ENCODE data around the gene C3orf80.
"Not testable (repeated sequence)": the region's sequence is repeated elsewhere in the genome, so short reads cannot be mapped to it uniquely, and the experiment has no call there.

The C3orf80 gene

GRCh38 chr3:160193644-160194192 lies 31.5 kb upstream of the C3orf80 start:
- Histone ChIP-seq H3K4me3 (ENCODE audit: low read depth, low read length) (no peak overlapping the region), H3K9me3 (ENCODE audit: severe bottlenecking) (peaks cover 3% of the 10 kb centered on the region), H3K27me3 (ENCODE audit: insufficient read depth, low read depth, severe bottlenecking) (no peaks in the 10 kb centered on the region), H3K36me3 (no peaks in the 10 kb centered on the region), H3K27ac (no peak overlapping the region)
- DNase-seq = no peak
- TF ChIP-seq CTCF (IDR thresholded peaks at IDR 0.05; ENCODE audit: low read depth, low read length) = no peak

GRCh38 chr3:160194438-160194837 lies 30.8 kb upstream of the C3orf80 start:
- Histone ChIP-seq H3K27me3 (ENCODE audit: insufficient read depth, low read depth, severe bottlenecking) (no peaks in the 10 kb centered on the region), H3K27ac (no peak overlapping the region), H3K4me3 (ENCODE audit: low read depth, low read length) (no peak overlapping the region), H3K9me3 (ENCODE audit: severe bottlenecking) (peaks cover 3% of the 10 kb centered on the region), H3K36me3 (no peaks in the 10 kb centered on the region)
- TF ChIP-seq CTCF (IDR thresholded peaks at IDR 0.05; ENCODE audit: low read depth, low read length) = no peak
- no peak for DNase-seq

GRCh38 chr3:160195106-160195505 lies 30.1 kb upstream of the C3orf80 start:
- no peak for DNase-seq
- H3K4me3 ChIP-seq (ENCODE audit: low read depth, low read length) = no peak overlapping the region
- H3K36me3 ChIP-seq = no peaks in the 10 kb centered on the region
- no peak overlapping the region for H3K27ac ChIP-seq
- H3K27me3 ChIP-seq (ENCODE audit: insufficient read depth, low read depth, severe bottlenecking) = no peaks in the 10 kb centered on the region
- no peak for TF ChIP-seq CTCF (IDR thresholded peaks at IDR 0.05; ENCODE audit: low read depth, low read length)
- peaks cover 3% of the 10 kb centered on the region for H3K9me3 ChIP-seq (ENCODE audit: severe bottlenecking)

GRCh38 chr3:160196511-160197104 lies 28.6 kb upstream of the C3orf80 start:
- no peak for DNase-seq
- Histone ChIP-seq H3K9me3 (ENCODE audit: severe bottlenecking) (peaks cover 3% of the 10 kb centered on the region), H3K27me3 (ENCODE audit: insufficient read depth, low read depth, severe bottlenecking) (no peaks in the 10 kb centered on the region), H3K36me3 (no peaks in the 10 kb centered on the region), H3K4me3 (ENCODE audit: low read depth, low read length) (no peak overlapping the region), H3K27ac (no peak overlapping the region)
- TF ChIP-seq CTCF (IDR thresholded peaks at IDR 0.05; ENCODE audit: low read depth, low read length) = no peak

GRCh38 chr3:160199108-160199507 lies 26.1 kb upstream of the C3orf80 start:
- Histone ChIP-seq H3K27me3 (ENCODE audit: insufficient read depth, low read depth, severe bottlenecking) (no peaks in the 10 kb centered on the region), H3K9me3 (ENCODE audit: severe bottlenecking) (peaks cover 3% of the 10 kb centered on the region), H3K36me3 (no peaks in the 10 kb centered on the region), H3K27ac (no peak overlapping the region), H3K4me3 (ENCODE audit: low read depth, low read length) (no peak overlapping the region)
- TF ChIP-seq CTCF (IDR thresholded peaks at IDR 0.05; ENCODE audit: low read depth, low read length) = no peak
- no peak for DNase-seq

GRCh38 chr3:160200353-160200752 lies 24.9 kb upstream of the C3orf80 start:
- Histone ChIP-seq H3K27me3 (ENCODE audit: insufficient read depth, low read depth, severe bottlenecking) (no peaks in the 10 kb centered on the region), H3K9me3 (ENCODE audit: severe bottlenecking) (peaks cover 3% of the 10 kb centered on the region), H3K36me3 (no peaks in the 10 kb centered on the region), H3K27ac (no peak overlapping the region), H3K4me3 (ENCODE audit: low read depth, low read length) (no peak overlapping the region)
- peak; percentile 20 for DNase-seq
- TF ChIP-seq CTCF (IDR thresholded peaks at IDR 0.05; ENCODE audit: low read depth, low read length) = no peak

- H3K36me3 ChIP-seq; DNase-seq; H3K27me3 ChIP-seq (ENCODE audit: insufficient read depth, low read depth, severe bottlenecking); H3K4me3 ChIP-seq (ENCODE audit: low read depth, low read length); H3K9me3 ChIP-seq (ENCODE audit: severe bottlenecking); H3K27ac ChIP-seq: not testable (repeated sequence)
Observed at GRCh38 chr3:160204396-160205011, 20.7 kb upstream of the C3orf80 start.

All from WERI-Rb-1 (cell line).